BJ (cell line): Measurements from ENCODE around the gene SDHB. TPM values are rescaled to one million over a fixed set of nuclear protein-coding genes. Genes with fewer than 3 reads are reported as not detected.

ENCODE experiments used
- CTCF ChIA-PET: fragments of 350-600 bp; formaldehyde crosslinking; extraction: SDS; loops from one replicate; lab custom pipeline; 2021; ENCODE audit warnings: antibody characterized with exemption, inconsistent platforms; lab: Yijun Ruan, JAX
- POLR2A ChIA-PET: fragments of 300-600 bp; sonication (Branson Sonifier 250); formaldehyde crosslinking; extraction: SDS; loops from one replicate; lab custom pipeline; 2021; ENCODE audit warnings: antibody characterized with exemption; lab: Charles Lee
- DNase-seq: peaks from one replicate; pipeline ENCODE4 v3.0.0-alpha.2; 2011; ENCODE audit warnings: low read depth
- H3K27me3 ChIP-seq: 2 replicates; pipeline ENCODE4 v1.6.0; 2011; ENCODE audit warnings: low read length; ENCODE audit not compliant: control insufficient read depth, insufficient read depth
- H3K36me3 ChIP-seq: 2 replicates; pipeline ENCODE4 v1.5.1; 2011; ENCODE audit warnings: low read length; ENCODE audit not compliant: control insufficient read depth, insufficient read depth
- H3K4me3 ChIP-seq: 2 replicates; pipeline ENCODE4 v1.5.1; 2011; ENCODE audit warnings: low read depth, mild to moderate bottlenecking, control low read depth, low read length
- polyA plus RNA-seq: library from polyadenylated mRNA; depleted of rRNA; stranded (reverse); fragments of >200 nt; gene quantifications from 2 replicates; pipeline ENCODE4 v1.2.3, GENCODE V29; 2011
- TF ChIP-seq, protein P1 (sequence below): IDR thresholded peaks from 2 replicates; pipeline ENCODE4 v1.5.1; 2011; ENCODE audit warnings: low read depth, mild to moderate bottlenecking, control low read depth, inconsistent platforms, low read length, moderate library complexity; ENCODE audit not compliant: insufficient read depth

Gene SDHB
- polyA plus RNA-seq, 1 experiment: 115 TPM

DNA sequence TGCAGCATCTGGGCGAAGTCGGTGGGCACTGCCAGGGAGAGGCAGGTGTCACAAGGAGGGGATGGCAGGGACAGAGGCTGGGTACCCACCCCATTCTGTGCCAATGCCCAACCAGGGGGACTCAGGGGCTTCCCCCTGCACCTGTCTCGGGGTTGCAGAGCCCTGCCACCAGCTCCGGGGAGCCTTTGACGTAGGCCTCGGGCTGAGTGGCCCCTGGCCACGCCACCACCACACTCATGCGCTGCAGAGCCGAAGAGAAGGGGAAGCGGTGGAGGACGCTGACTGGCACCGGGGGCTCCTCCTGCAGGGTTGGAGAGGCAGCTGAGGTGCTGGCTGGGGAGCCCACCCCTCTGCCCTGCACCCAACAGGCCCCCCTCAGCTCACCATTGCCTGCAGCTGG lies 61.7 kb downstream of the SDHB start:
- H3K4me3 ChIP-seq: no peak overlapping the region
- TF ChIP-seq, protein P1, sequence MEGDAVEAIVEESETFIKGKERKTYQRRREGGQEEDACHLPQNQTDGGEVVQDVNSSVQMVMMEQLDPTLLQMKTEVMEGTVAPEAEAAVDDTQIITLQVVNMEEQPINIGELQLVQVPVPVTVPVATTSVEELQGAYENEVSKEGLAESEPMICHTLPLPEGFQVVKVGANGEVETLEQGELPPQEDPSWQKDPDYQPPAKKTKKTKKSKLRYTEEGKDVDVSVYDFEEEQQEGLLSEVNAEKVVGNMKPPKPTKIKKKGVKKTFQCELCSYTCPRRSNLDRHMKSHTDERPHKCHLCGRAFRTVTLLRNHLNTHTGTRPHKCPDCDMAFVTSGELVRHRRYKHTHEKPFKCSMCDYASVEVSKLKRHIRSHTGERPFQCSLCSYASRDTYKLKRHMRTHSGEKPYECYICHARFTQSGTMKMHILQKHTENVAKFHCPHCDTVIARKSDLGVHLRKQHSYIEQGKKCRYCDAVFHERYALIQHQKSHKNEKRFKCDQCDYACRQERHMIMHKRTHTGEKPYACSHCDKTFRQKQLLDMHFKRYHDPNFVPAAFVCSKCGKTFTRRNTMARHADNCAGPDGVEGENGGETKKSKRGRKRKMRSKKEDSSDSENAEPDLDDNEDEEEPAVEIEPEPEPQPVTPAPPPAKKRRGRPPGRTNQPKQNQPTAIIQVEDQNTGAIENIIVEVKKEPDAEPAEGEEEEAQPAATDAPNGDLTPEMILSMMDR: no peak
- no peaks in the 10 kb centered on the region for H3K27me3 ChIP-seq
- H3K36me3 ChIP-seq: peaks cover 2% of the 10 kb centered on the region; the same call in 1 of the 2 replicates
- POLR2A ChIA-PET: no interaction called here
- no peak for DNase-seq
- CTCF ChIA-PET: interaction anchor here (1.1 kb wide), 1 partner anchor 32 kb away, joined by 4 read pairs; no protein-coding TSS in a partner anchor

DNA sequence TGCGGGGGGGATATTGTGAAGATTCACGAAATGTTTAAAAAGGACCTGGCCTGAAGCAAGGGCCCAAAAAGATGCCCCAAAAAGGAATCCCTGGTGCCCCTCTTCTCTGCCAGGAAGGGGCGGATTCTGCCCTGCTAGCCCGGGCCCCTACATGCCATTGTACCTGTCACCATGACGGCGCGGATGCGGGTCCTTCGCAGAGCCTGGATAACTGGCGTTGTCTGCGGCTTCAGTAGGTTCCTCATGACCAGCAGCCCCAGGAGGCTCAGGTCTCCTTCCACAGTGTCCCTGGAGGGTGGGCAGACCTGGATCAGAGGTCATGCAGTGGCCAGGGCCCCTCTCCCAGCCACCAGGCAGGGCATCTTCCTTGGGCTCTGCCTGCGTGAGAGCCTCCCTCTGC lies 62.3 kb downstream of the SDHB start:
- H3K36me3 ChIP-seq: peaks cover 4% of the 10 kb centered on the region
- TF ChIP-seq, protein P1: no peak
- ChIA-PET CTCF (no interaction called here), POLR2A (no interaction called here)
- DNase-seq: no peak
- no peaks in the 10 kb centered on the region for H3K27me3 ChIP-seq
- H3K4me3 ChIP-seq: no peak overlapping the region

DNA sequence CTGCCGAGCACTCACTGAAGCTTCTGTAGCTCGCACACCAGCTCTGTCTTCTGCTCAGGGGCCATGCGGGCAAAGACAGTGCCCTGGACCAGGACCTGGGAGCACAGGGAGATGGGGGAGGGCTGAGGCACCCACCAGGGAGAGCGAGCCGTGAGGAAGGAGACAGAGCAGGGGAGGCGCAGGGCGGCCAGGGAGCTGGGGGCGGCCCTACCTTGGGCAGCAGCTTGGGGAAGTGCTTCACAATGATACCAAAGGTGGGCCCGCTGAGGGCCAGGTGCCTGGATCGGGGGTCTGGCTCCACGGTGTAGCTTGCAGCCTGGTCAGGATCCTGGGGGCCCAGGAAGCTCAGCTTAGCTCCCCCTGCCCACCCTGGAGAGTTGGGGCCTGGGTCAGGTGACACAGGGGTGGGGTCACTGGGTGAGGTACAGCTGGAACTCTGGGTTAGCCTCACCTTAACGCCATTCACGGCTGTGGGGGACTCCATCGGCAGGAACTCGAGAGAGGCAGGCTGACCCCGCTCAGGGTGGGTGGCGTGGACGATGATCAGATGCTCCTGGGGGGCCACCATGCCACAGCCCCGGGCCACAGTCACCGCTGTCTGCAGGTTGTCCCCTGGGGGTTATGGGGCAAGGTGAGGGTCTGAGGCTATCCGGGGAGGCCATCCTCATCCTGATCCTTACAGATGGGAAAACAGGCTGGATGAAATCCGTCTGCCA lies 64.0 kb downstream of the SDHB start:
- TF ChIP-seq, protein P1: no peak
- CTCF ChIA-PET: no interaction called here
- POLR2A ChIA-PET: interaction anchor here (0.7 kb wide), 1 partner anchor 34 kb away, joined by 5 read pairs; no protein-coding TSS in a partner anchor
- Histone ChIP-seq H3K27me3 (no peaks in the 10 kb centered on the region), H3K4me3 (no peak overlapping the region), H3K36me3 (peaks cover 4% of the 10 kb centered on the region; the same call in 1 of the 2 replicates)
- DNase-seq: no peak

DNA sequence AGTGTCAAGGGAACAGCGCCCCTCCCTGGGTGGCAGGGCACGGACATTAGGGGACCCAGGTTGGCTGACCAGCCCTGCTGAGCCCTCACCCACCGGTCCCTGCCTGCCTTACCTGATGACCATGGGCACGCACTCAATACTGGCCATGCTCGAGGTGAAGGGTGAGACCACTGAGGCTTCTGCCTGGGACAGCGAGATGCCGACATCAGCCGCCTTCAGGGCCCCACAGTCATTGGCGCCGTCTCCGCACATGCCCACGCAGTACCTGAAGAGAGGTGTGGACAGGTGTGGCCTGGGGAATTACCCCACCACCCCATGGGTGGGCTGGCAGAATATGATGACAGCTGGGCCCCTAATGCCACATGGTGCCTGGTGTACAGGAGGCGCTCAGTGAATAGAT lies 65.6 kb downstream of the SDHB start:
- ChIA-PET CTCF (interaction anchor here (0.6 kb wide), 1 partner anchor 31 kb away, joined by 3 read pairs; no protein-coding TSS in a partner anchor), POLR2A (interaction anchor here (0.5 kb wide), 1 partner anchor 594 kb away, joined by 4 read pairs; no protein-coding TSS in a partner anchor)
- TF ChIP-seq, protein P1: no peak
- no peaks in the 10 kb centered on the region for H3K27me3 ChIP-seq
- peaks cover 4% of the 10 kb centered on the region; the same call in 1 of the 2 replicates for H3K36me3 ChIP-seq
- DNase-seq: no peak
- no peak overlapping the region for H3K4me3 ChIP-seq

DNA sequence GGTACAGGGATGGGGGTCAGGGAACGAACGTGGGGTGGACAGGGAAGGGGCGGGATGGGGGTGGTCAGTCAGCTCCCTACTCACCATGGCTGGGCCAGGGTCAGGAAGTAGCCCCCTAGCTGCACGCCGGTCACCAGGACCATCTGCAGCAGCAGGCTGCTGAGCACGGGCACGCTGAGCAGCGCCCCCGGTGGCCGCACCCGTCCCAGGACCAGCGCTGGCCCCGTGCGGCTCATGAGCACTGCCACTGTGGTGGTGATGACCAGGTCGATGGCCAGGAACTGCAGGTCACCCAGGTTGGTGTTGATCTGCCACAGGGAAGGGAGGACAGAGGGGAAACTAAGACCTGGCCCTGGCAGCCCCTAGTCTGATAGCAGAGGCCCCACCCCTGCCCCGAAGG lies 66.9 kb downstream of the SDHB start:
- POLR2A ChIA-PET: no interaction called here
- TF ChIP-seq, protein P1: peak; percentile 52
- Histone ChIP-seq H3K36me3 (peaks cover 4% of the 10 kb centered on the region; the same call in 1 of the 2 replicates), H3K27me3 (no peaks in the 10 kb centered on the region), H3K4me3 (no peak overlapping the region)
- CTCF ChIA-PET: interaction anchor here (0.7 to 1.2 kb wide), 4 partner anchors 10 to 57 kb away, joined by 3 read pairs; no protein-coding TSS in a partner anchor
- no peak for DNase-seq
